Dedifferentiated amniotic fluid mesenchymal stem cell (primary cell): Measurements from ENCODE around the gene KLKB1.

ENCODE experiments used
- DNase-seq: peaks from one replicate; pipeline ENCODE4 v3.0.0-alpha.2; 2016; ENCODE audit errors: extremely low spot score

Gene KLKB1

GRCh38 chr4:186227221-186227620 lies at the start of gene KLKB1:
TSS of gene KLKB1 (plus strand) at chr4:186227507. CDS start at chr4:186228196, 689 bp downstream.
- no peak for DNase-seq

- DNase-seq = no peak
Observed at GRCh38 chr4:186188107-186188506, 39.2 kb upstream of the KLKB1 start.

GRCh38 chr4:186189656-186190055 lies 37.7 kb upstream of the KLKB1 start:
- DNase-seq = no peak

- DNase-seq = no peak
Observed at GRCh38 chr4:186190581-186191199, 36.6 kb upstream of the KLKB1 start.

GRCh38 chr4:186191200-186192065 lies 35.9 kb upstream of the KLKB1 start, which contains the start of gene CYP4V2:
TSS of gene CYP4V2 (plus strand) at chr4:186191567. CDS start at chr4:186191824, 257 bp downstream.
- DNase-seq = peak; percentile 69

GRCh38 chr4:186192066-186192612 lies 35.2 kb upstream of the KLKB1 start:
- DNase-seq = peak; percentile 16

- DNase-seq = no peak
Observed at GRCh38 chr4:186193851-186194250, 33.5 kb upstream of the KLKB1 start.

- no peak for DNase-seq
Observed at GRCh38 chr4:186196063-186196462, 31.2 kb upstream of the KLKB1 start.

GRCh38 chr4:186200516-186200915 lies 26.8 kb upstream of the KLKB1 start:
- DNase-seq = no peak

GRCh38 chr4:186201010-186201409 lies 26.3 kb upstream of the KLKB1 start:
- no peak for DNase-seq

GRCh38 chr4:186201535-186202230 lies 25.6 kb upstream of the KLKB1 start:
- DNase-seq = no peak

- no peak for DNase-seq
Observed at GRCh38 chr4:186202490-186203140, 24.7 kb upstream of the KLKB1 start.

GRCh38 chr4:186203406-186203805 lies 23.9 kb upstream of the KLKB1 start:
- no peak for DNase-seq

GRCh38 chr4:186204103-186204559 lies 23.2 kb upstream of the KLKB1 start:
- DNase-seq = no peak

- DNase-seq = no peak
Observed at GRCh38 chr4:186204686-186205085, 22.6 kb upstream of the KLKB1 start.

- no peak for DNase-seq
Observed at GRCh38 chr4:186205156-186205555, 22.2 kb upstream of the KLKB1 start.

- DNase-seq = no peak
Observed at GRCh38 chr4:186216465-186217024, 10.8 kb upstream of the KLKB1 start.

GRCh38 chr4:186217733-186218293 lies 9.5 kb upstream of the KLKB1 start:
- no peak for DNase-seq

GRCh38 chr4:186221624-186222023 lies 5.7 kb upstream of the KLKB1 start:
- DNase-seq = no peak

- no peak for DNase-seq
Observed at GRCh38 chr4:186225848-186226247, 1.5 kb upstream of the KLKB1 start.
